ENCODE measurements around the gene ANKRD10.

Gene ANKRD10

DNA sequence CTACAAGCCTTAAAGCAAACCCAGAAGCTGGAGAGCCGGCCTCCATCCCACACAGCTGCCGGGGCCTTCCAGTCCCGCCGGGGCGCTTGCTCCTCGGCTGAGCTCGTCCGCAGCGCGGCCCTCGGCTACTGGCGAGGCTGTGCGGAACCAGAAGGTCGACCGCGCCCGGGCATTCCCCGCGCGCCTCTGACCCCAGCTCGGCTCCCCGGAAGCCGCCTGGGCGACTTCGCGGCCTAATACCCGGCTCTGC lies 863 bp downstream of the ANKRD10 start:
- H3K27ac ChIP-seq (ENCODE audit: low read depth, low read length) = peak overlapping the region; percentile 88
- H3K27me3 ChIP-seq (ENCODE audit: insufficient read depth, low read length) = no peaks in the 10 kb centered on the region
- H3K4me1 ChIP-seq (ENCODE audit: control insufficient read depth, insufficient read depth, low read length, unreplicated experiment) = peaks cover 18% of the 10 kb centered on the region
- peak overlapping the region; percentile 97 for H3K4me3 ChIP-seq (ENCODE audit: low read depth, low read length)
- peaks cover 53% of the 10 kb centered on the region for H3K79me2 ChIP-seq (ENCODE audit: control insufficient read depth, insufficient read depth, low read length, unreplicated experiment)
- no peaks in the 10 kb centered on the region for H3K36me3 ChIP-seq (ENCODE audit: insufficient read depth, low read length)
- H2AFZ ChIP-seq (ENCODE audit: low read length, unreplicated experiment) = peak overlapping the region; percentile 39

GRCh38 chr13:110913322-110914080 lies 1.4 kb downstream of the ANKRD10 start:
- H3K4me1 ChIP-seq (ENCODE audit: control insufficient read depth, insufficient read depth, low read length, unreplicated experiment) = peaks cover 18% of the 10 kb centered on the region
- H3K36me3 ChIP-seq (ENCODE audit: insufficient read depth, low read length) = no peaks in the 10 kb centered on the region; the same call in 1 of the 2 replicates
- H3K27ac ChIP-seq (ENCODE audit: low read depth, low read length) = peak overlapping the region; percentile 88
- no peak overlapping the region for H2AFZ ChIP-seq (ENCODE audit: low read length, unreplicated experiment)
- peak overlapping the region; percentile 97 for H3K4me3 ChIP-seq (ENCODE audit: low read depth, low read length)
- peaks cover 58% of the 10 kb centered on the region for H3K79me2 ChIP-seq (ENCODE audit: control insufficient read depth, insufficient read depth, low read length, unreplicated experiment)
- no peaks in the 10 kb centered on the region for H3K27me3 ChIP-seq (ENCODE audit: insufficient read depth, low read length)

DNA sequence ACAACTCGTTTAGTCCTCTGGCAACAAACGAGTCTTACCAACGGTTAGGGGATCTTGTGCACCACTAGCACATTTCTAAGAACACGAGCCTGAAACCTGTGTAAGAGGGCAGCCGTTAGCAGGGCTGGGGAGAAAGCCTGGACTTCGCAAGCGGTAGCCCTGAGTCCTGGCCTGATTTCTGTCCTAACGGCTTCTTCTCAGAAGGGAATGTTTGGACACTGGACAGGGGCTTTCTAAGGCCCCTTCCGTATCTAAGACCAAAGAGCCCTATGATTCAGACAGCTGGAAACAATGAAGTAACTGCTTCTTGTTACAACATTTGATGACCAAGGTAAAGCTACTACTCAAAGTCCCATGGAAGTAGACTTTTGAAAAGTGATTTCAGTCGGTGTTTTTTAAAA lies 2.2 kb downstream of the ANKRD10 start:
- Histone ChIP-seq H3K4me1 (ENCODE audit: control insufficient read depth, insufficient read depth, low read length, unreplicated experiment) (peaks cover 18% of the 10 kb centered on the region), H3K79me2 (ENCODE audit: control insufficient read depth, insufficient read depth, low read length, unreplicated experiment) (peaks cover 66% of the 10 kb centered on the region), H3K27me3 (ENCODE audit: insufficient read depth, low read length) (no peaks in the 10 kb centered on the region), H3K36me3 (ENCODE audit: insufficient read depth, low read length) (no peaks in the 10 kb centered on the region; the same call in 1 of the 2 replicates), H3K27ac (ENCODE audit: low read depth, low read length) (peak overlapping the region; percentile 88; the same call in 1 of the 2 replicates), H3K4me3 (ENCODE audit: low read depth, low read length) (peak overlapping the region; percentile 97), H2AFZ (ENCODE audit: low read length, unreplicated experiment) (no peak overlapping the region)

DNA sequence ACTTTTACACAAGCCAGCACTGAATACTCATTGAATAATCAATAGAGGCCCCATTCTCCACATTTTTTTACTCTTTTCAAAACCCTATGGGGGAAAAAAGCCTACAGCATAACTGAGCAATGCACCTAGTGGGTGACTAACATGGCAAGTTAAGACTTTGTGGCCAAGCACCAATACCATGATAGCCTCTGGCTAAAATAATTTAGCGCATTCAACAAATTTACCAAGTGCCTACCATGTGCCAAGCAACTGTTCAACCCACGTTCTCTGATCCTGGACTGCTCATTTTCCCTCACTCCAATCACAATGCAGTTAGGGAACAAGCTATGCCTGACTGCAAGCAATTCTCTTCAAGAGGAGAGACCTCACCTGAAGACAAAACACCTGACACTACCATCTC lies 3.0 kb downstream of the ANKRD10 start:
- no peak overlapping the region; the same call in 1 of the 2 replicates for H3K27ac ChIP-seq (ENCODE audit: low read depth, low read length)
- H3K4me3 ChIP-seq (ENCODE audit: low read depth, low read length) = peak overlapping the region; percentile 97
- H3K36me3 ChIP-seq (ENCODE audit: insufficient read depth, low read length) = no peaks in the 10 kb centered on the region; the same call in 1 of the 2 replicates
- H3K4me1 ChIP-seq (ENCODE audit: control insufficient read depth, insufficient read depth, low read length, unreplicated experiment) = peaks cover 16% of the 10 kb centered on the region
- no peak overlapping the region for H2AFZ ChIP-seq (ENCODE audit: low read length, unreplicated experiment)
- peaks cover 72% of the 10 kb centered on the region for H3K79me2 ChIP-seq (ENCODE audit: control insufficient read depth, insufficient read depth, low read length, unreplicated experiment)
- H3K27me3 ChIP-seq (ENCODE audit: insufficient read depth, low read length) = no peaks in the 10 kb centered on the region

GRCh38 chr13:110910013-110910890 lies 4.6 kb downstream of the ANKRD10 start:
- Histone ChIP-seq H2AFZ (ENCODE audit: low read length, unreplicated experiment) (no peak overlapping the region), H3K27ac (ENCODE audit: low read depth, low read length) (no peak overlapping the region), H3K79me2 (ENCODE audit: control insufficient read depth, insufficient read depth, low read length, unreplicated experiment) (peaks cover 88% of the 10 kb centered on the region), H3K4me1 (ENCODE audit: control insufficient read depth, insufficient read depth, low read length, unreplicated experiment) (peaks cover 9% of the 10 kb centered on the region), H3K4me3 (ENCODE audit: low read depth, low read length) (no peak overlapping the region), H3K36me3 (ENCODE audit: insufficient read depth, low read length) (peaks cover 7% of the 10 kb centered on the region), H3K27me3 (ENCODE audit: insufficient read depth, low read length) (no peaks in the 10 kb centered on the region)

GRCh38 chr13:110907951-110908898 lies 6.6 kb downstream of the ANKRD10 start:
- Histone ChIP-seq H3K4me3 (ENCODE audit: low read depth, low read length) (no peak overlapping the region), H3K4me1 (ENCODE audit: control insufficient read depth, insufficient read depth, low read length, unreplicated experiment) (peaks cover 9% of the 10 kb centered on the region), H3K36me3 (ENCODE audit: insufficient read depth, low read length) (peaks cover 19% of the 10 kb centered on the region), H2AFZ (ENCODE audit: low read length, unreplicated experiment) (no peak overlapping the region), H3K79me2 (ENCODE audit: control insufficient read depth, insufficient read depth, low read length, unreplicated experiment) (peaks cover 84% of the 10 kb centered on the region), H3K27me3 (ENCODE audit: insufficient read depth, low read length) (no peaks in the 10 kb centered on the region), H3K27ac (ENCODE audit: low read depth, low read length) (no peak overlapping the region)

GRCh38 chr13:110907301-110907700 lies 7.6 kb downstream of the ANKRD10 start:
- Histone ChIP-seq H2AFZ (ENCODE audit: low read length, unreplicated experiment) (no peak overlapping the region), H3K27ac (ENCODE audit: low read depth, low read length) (no peak overlapping the region), H3K36me3 (ENCODE audit: insufficient read depth, low read length) (peaks cover 26% of the 10 kb centered on the region), H3K4me3 (ENCODE audit: low read depth, low read length) (no peak overlapping the region), H3K4me1 (ENCODE audit: control insufficient read depth, insufficient read depth, low read length, unreplicated experiment) (peaks cover 5% of the 10 kb centered on the region), H3K79me2 (ENCODE audit: control insufficient read depth, insufficient read depth, low read length, unreplicated experiment) (peaks cover 79% of the 10 kb centered on the region), H3K27me3 (ENCODE audit: insufficient read depth, low read length) (no peaks in the 10 kb centered on the region)

DNA sequence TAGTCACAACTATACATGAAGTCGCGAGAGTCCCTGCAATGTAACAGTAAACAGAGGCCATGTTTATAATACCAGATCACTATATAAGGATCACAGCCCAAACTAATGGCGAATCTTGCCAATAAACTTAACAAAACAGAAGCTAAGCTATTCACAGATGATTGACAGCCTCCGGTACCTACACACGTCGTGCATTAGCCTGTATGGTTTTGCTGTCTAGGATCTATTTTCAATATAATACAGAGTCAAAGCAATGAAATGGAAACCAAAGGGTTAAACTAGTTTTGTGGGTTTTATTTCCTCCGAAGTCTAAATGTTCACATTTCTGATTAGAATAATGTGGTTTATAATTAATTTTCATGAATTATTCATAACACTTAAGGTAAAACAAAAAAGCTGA lies 10.1 kb downstream of the ANKRD10 start:
- H3K27me3 ChIP-seq (ENCODE audit: insufficient read depth, low read length) = no peaks in the 10 kb centered on the region
- no peak overlapping the region for H3K27ac ChIP-seq (ENCODE audit: low read depth, low read length)
- H3K36me3 ChIP-seq (ENCODE audit: insufficient read depth, low read length) = peaks cover 26% of the 10 kb centered on the region
- H3K4me3 ChIP-seq (ENCODE audit: low read depth, low read length) = no peak overlapping the region
- peaks cover 54% of the 10 kb centered on the region for H3K79me2 ChIP-seq (ENCODE audit: control insufficient read depth, insufficient read depth, low read length, unreplicated experiment)
- no peak overlapping the region for H2AFZ ChIP-seq (ENCODE audit: low read length, unreplicated experiment)
- no peaks in the 10 kb centered on the region for H3K4me1 ChIP-seq (ENCODE audit: control insufficient read depth, insufficient read depth, low read length, unreplicated experiment)

DNA sequence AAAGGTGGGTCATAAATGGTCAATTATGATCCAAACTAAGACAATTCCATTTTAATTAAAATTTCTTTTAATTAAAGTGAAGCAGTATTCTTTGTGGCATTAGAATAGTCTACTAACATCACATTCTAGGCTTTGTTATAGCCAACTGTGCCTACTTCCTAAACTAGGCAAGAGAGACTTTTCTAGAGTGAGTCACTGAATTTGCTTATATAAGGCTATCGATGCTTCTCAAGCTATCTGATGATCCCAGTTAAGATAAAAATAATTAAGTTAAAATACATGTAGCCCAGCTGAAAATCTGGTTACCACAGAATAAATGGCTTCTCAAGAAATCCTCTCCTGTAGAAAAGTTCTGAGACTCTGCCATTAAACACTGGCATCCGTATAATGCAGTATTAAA lies 12.5 kb downstream of the ANKRD10 start:
- H3K4me1 ChIP-seq (ENCODE audit: control insufficient read depth, insufficient read depth, low read length, unreplicated experiment) = no peaks in the 10 kb centered on the region
- H3K36me3 ChIP-seq (ENCODE audit: insufficient read depth, low read length) = peaks cover 31% of the 10 kb centered on the region
- H2AFZ ChIP-seq (ENCODE audit: low read length, unreplicated experiment) = no peak overlapping the region
- H3K4me3 ChIP-seq (ENCODE audit: low read depth, low read length) = no peak overlapping the region
- H3K79me2 ChIP-seq (ENCODE audit: control insufficient read depth, insufficient read depth, low read length, unreplicated experiment) = peaks cover 30% of the 10 kb centered on the region
- no peak overlapping the region for H3K27ac ChIP-seq (ENCODE audit: low read depth, low read length)
- H3K27me3 ChIP-seq (ENCODE audit: insufficient read depth, low read length) = no peaks in the 10 kb centered on the region

DNA sequence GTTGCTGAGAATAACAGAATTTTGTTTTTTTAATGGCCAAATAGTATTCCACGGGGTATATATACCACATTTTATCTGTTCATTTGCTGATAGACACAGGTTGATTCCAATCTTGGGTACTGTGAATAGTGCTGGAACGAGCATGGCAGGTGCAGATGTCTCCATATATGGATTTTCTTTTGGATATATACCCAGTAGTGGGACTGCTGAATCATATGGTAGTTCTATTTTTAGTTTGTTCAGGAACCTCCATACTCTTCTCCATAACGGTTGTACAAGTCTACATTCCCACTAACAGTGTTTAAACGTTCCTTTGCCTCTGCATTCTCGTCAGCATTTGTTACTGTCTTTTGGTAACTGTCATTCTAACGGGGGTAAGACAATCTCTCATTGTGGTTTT lies 17.3 kb downstream of the ANKRD10 start:
- Histone ChIP-seq H2AFZ (ENCODE audit: low read length, unreplicated experiment) (no peak overlapping the region), H3K36me3 (ENCODE audit: insufficient read depth, low read length) (peaks cover 16% of the 10 kb centered on the region), H3K27ac (ENCODE audit: low read depth, low read length) (no peak overlapping the region), H3K4me3 (ENCODE audit: low read depth, low read length) (no peak overlapping the region), H3K27me3 (ENCODE audit: insufficient read depth, low read length) (no peaks in the 10 kb centered on the region), H3K4me1 (ENCODE audit: control insufficient read depth, insufficient read depth, low read length, unreplicated experiment) (no peaks in the 10 kb centered on the region), H3K79me2 (ENCODE audit: control insufficient read depth, insufficient read depth, low read length, unreplicated experiment) (no peaks in the 10 kb centered on the region)
